Mesothelial cell of epicardium (in vitro differentiated cells): Measurements from ENCODE around the gene MAD1L1. TPM values are rescaled to one million over a fixed set of nuclear protein-coding genes. Genes with fewer than 3 reads are reported as not detected.
"Not testable (repeated sequence)": the region's sequence is repeated elsewhere in the genome, so short reads cannot be mapped to it uniquely, and the experiment has no call there.

ENCODE experiments used
- DNase-seq, 2 experiments: peaks; one replicate each; pipeline ENCODE4 v3.0.0; 2021; ENCODE audit warnings: low spot score in 2 of 2; ENCODE audit not compliant: unreplicated experiment in 2 of 2
- H3K27ac Mint-ChIP-seq: 2 replicates; pipeline ENCODE4 v1.8.0; 2021; ENCODE audit warnings: mixed read lengths
- H3K27me3 Mint-ChIP-seq: 2 replicates; pipeline ENCODE4 v1.8.0; 2021; ENCODE audit warnings: low read depth, mixed read lengths
- H3K36me3 Mint-ChIP-seq: 2 replicates; pipeline ENCODE4 v1.8.0; 2021; ENCODE audit warnings: mixed read lengths
- H3K4me1 Mint-ChIP-seq: 2 replicates; pipeline ENCODE4 v1.8.0; 2021; ENCODE audit warnings: mixed read lengths
- H3K4me3 Mint-ChIP-seq: 2 replicates; pipeline ENCODE4 v1.8.0; 2021; ENCODE audit warnings: mild to moderate bottlenecking, moderate library complexity, mixed read lengths
- H3K9me3 Mint-ChIP-seq: 2 replicates; pipeline ENCODE4 v1.8.0; 2021; ENCODE audit warnings: mixed read lengths
- CTCF ChIP-seq: fragments of 200-600 bp; sonication (generic); IDR thresholded peaks from one replicate; pipeline ENCODE4 v1.5.0; 2021; ENCODE audit warnings: antibody characterized with exemption; ENCODE audit not compliant: unreplicated experiment
- total RNA-seq: library from RNA; stranded (reverse); gene quantifications from 3 replicates; pipeline ENCODE4 v1.2.1, GENCODE V29; 2021

The MAD1L1 gene
- total RNA-seq, 1 donor from 2014 or later = 45.0 TPM

DNA sequence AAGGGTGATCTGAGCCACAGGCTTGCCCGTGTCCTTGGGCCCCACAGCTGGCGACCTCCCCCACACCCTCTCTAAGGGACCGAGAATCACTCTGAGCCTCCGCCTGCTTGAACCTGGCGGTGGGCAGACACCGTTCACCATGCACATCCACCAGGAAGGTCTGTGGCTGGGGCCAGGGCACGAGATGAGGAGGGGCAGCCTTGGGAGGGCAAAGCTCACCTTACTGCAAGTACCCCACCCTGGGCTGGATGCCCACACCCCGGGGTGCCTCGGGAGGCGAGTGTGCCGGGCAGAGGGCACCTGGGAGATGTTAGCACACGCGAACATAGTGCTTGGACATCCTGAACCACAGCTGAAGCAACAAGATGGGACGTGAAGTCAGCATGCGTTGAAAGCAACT lies 350.8 kb downstream of the MAD1L1 start:
- no peak for DNase-seq
- no peak for TF ChIP-seq CTCF
- Mint-ChIP-seq H3K36me3 (peaks cover 11% of the 10 kb centered on the region), H3K4me3 (no peak overlapping the region), H3K4me1 (no peaks in the 10 kb centered on the region), H3K9me3 (peaks cover 11% of the 10 kb centered on the region), H3K27me3 (no peaks in the 10 kb centered on the region), H3K27ac (no peak overlapping the region)

GRCh38 chr7:1876641-1877040 lies 356.1 kb downstream of the MAD1L1 start:
- not testable (repeated sequence) for H3K27me3 Mint-ChIP-seq, H3K4me3 Mint-ChIP-seq, H3K36me3 Mint-ChIP-seq, DNase-seq, H3K27ac Mint-ChIP-seq, H3K4me1 Mint-ChIP-seq
- H3K9me3 Mint-ChIP-seq = peaks cover 11% of the 10 kb centered on the region

DNA sequence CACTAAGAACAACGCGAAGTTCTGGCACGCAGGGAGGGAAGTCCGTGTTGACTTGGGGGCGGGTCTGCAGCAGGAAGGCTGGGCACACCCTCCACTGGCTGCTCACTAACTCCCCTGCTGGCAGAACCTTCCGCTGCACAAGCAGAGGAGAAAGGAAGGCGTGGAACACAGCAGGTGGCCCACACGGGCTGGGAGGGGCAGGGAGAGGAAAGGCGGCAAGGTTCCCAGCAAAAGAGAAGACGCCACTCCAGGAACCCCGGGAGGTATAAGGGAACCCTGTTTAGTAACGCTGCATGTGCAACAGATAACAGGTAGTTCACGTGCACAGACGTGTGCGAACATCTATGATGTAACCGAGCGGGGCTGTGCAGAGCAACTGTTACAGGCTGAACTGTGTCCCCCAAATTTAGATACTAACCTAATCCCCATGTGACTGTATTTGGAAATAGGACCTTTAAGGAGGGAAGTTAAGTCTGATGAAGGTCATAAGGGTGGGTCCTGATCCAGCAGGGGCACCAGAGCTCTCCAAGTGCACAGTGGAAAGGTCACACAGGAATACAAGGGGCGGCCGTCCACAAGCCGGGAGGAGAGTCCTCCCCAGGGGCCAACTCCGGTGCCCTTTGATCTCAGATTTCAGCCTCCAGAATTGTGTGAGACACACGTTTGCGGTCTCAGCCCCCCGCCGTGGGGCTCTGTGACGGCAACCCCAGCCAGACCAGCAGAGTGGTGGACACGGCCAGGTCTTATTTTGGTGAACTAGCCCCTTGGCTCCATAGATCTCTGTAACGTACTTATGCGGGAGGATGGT lies 357.1 kb downstream of the MAD1L1 start:
- not testable (repeated sequence) for H3K4me1 Mint-ChIP-seq, H3K36me3 Mint-ChIP-seq, DNase-seq, H3K27me3 Mint-ChIP-seq, H3K4me3 Mint-ChIP-seq, H3K27ac Mint-ChIP-seq
- peaks cover 11% of the 10 kb centered on the region for H3K9me3 Mint-ChIP-seq

DNA sequence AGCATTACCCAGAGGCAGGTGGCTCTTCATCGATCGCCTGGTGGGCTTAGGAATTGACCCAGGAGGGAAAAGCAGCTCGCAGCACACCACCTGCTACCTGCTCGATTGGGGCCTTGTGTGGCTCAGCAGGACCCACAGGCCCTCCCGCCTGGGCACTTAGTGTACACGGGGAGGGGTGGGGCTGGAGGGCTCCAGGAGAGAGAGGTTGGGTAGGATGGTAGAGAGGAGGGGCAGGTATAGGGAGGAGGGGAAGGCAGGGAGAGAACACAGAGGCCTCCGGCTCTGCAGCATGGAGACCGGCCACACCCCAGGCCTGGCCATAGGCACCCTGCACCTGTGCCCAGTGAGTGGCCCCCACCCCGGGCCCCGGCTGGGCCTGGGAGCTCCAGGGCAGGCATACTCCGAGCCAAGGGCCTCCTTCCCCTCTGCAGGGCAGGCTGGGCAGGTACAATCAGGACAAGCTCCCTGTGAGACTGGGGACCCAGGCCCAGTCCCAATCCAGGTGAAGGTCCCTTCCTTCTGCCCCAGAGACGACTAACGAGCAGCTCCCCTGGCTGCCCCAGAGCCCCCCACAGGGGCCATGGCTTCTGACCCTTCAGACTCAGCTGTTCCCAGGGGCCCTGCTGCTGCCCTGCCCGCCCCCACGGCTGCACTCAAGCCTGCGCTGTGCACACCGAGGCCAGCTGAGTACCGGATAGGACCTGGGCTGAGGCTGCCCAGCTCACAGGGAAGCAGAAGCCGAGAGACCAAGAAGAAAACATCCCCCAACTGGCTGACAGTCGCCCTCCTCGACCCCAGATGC lies 358.0 kb downstream of the MAD1L1 start:
- H3K4me1 Mint-ChIP-seq, H3K4me3 Mint-ChIP-seq, DNase-seq, H3K27me3 Mint-ChIP-seq, H3K27ac Mint-ChIP-seq, H3K36me3 Mint-ChIP-seq: not testable (repeated sequence)
- H3K9me3 Mint-ChIP-seq = peaks cover 11% of the 10 kb centered on the region

DNA sequence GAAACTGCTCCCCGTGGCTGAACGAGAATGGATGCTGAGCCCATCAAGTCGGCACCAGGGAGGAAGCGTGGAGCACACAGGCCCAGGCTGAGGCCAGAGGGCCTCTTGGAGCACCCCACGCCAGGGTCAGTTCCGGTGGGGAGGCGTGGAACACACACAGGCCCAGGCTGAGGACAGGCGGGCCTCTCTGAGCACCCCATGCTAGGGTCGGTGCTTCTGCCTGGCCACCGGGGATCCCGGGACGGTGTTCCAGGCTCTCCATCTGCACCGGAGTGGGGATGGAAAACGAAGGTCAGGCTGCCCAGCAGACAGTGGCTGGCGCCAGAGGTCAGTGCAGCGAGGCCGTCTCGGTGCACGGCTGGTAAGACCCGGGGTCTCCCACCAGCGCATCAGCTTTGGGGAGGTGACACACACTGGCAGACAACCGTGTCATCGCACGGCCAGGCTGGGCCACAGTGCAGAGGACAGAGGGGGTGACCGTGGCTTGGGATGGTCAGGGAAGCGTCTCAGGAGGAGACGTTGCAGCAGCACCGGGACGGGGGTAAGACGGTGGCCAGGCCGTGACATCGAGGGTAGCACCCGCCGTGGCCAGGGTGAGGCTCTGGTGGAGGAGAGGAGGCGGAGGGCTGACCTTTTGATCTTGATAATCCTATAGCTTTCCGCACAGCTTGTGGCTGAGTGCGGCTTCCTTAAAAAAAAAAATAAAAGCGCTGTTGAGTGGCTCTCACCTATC lies 358.7 kb downstream of the MAD1L1 start:
- no peak for DNase-seq
- peaks cover 11% of the 10 kb centered on the region for H3K9me3 Mint-ChIP-seq
- no peaks in the 10 kb centered on the region for H3K4me1 Mint-ChIP-seq
- H3K27me3 Mint-ChIP-seq = no peaks in the 10 kb centered on the region
- H3K27ac Mint-ChIP-seq = no peak overlapping the region
- peaks cover 9% of the 10 kb centered on the region for H3K36me3 Mint-ChIP-seq
- no peak overlapping the region for H3K4me3 Mint-ChIP-seq
- TF ChIP-seq CTCF = no peak

DNA sequence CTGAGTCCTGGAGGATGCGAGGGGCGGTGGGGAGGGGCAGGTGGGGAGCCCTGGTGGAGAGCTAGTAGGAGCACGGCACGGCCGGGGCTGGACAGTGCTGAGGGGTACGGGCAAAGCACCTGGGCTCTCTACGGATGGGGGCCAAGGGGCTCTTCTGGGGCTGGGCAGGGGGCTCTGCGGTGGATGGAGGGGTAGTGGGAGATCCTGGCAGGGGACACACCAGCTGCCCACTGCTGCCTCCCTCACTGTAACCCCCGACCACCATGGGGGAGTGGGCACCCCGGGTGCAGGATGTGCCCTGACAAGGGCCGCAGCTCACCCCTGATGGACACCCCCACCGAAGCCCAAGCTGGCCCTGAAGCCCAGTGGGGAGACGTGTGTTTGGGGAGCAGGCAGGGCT lies 359.3 kb downstream of the MAD1L1 start:
- peaks cover 7% of the 10 kb centered on the region for H3K36me3 Mint-ChIP-seq
- H3K27me3 Mint-ChIP-seq = no peaks in the 10 kb centered on the region
- H3K27ac Mint-ChIP-seq = no peak overlapping the region
- no peak overlapping the region for H3K4me3 Mint-ChIP-seq
- no peaks in the 10 kb centered on the region for H3K4me1 Mint-ChIP-seq
- no peak for DNase-seq
- TF ChIP-seq CTCF = no peak
- peaks cover 8% of the 10 kb centered on the region for H3K9me3 Mint-ChIP-seq

DNA sequence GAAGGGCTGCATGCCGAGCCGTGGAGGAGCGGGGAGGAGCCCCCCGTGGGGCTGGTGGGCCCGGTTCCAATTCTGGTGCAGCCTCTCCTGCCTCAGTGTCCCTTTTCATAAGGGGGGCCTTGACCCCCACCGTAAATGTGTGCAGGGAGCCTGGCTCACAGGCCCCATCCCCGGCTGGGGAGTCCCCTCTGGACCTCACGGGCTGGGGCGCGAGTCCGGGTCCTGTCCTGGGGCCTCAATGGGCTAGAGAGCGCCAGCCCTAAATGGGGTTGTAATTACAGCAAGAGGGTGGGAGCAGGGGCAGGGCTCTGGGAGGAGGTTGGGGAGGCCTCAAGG lies 359.7 kb downstream of the MAD1L1 start:
- no peak for TF ChIP-seq CTCF
- DNase-seq = no peak
- no peak overlapping the region for H3K4me3 Mint-ChIP-seq
- no peaks in the 10 kb centered on the region for H3K4me1 Mint-ChIP-seq
- peaks cover 4% of the 10 kb centered on the region for H3K9me3 Mint-ChIP-seq
- no peak overlapping the region for H3K27ac Mint-ChIP-seq
- H3K27me3 Mint-ChIP-seq = no peaks in the 10 kb centered on the region
- H3K36me3 Mint-ChIP-seq = peaks cover 3% of the 10 kb centered on the region
